GM19351 (cell line): ENCODE data around the gene PLAGL2.
"Not testable (repeated sequence)": the region's sequence is repeated elsewhere in the genome, so short reads cannot be mapped to it uniquely, and the experiment has no call there.

Experiments used
- ATAC-seq: cut with Tn5 transposase; IDR thresholded peaks from one replicate; pipeline ENCODE4 v1.9.1; 2021; ENCODE audit warnings: mild to moderate bottlenecking, moderate library complexity; ENCODE audit not compliant: unreplicated experiment

Gene PLAGL2

GRCh38 chr20:32207626-32208498, at the start of gene PLAGL2, which contains the start of gene POFUT1:
TSS of gene PLAGL2 (minus strand) at chr20:32207743. CDS start at chr20:32202178, 5,565 bp downstream.
TSS of gene POFUT1 (plus strand) at chr20:32207880. CDS start at chr20:32207942, 62 bp downstream.
- peak; percentile 93 for ATAC-seq

GRCh38 chr20:32252189-32252588, 44.6 kb upstream of the PLAGL2 start:
- ATAC-seq, result no peak

GRCh38 chr20:32251470-32251869, 43.9 kb upstream of the PLAGL2 start:
- ATAC-seq, result no peak

GRCh38 chr20:32249030-32249738, 41.6 kb upstream of the PLAGL2 start:
- ATAC-seq, result no peak

- no peak for ATAC-seq
Measured at GRCh38 chr20:32248043-32248442, 40.5 kb upstream of the PLAGL2 start.

- not testable (repeated sequence) for ATAC-seq
Measured at GRCh38 chr20:32246208-32246607, 38.7 kb upstream of the PLAGL2 start.

GRCh38 chr20:32244959-32245358, 37.4 kb upstream of the PLAGL2 start:
- no peak for ATAC-seq

GRCh38 chr20:32244150-32244823, 36.7 kb upstream of the PLAGL2 start:
- no peak for ATAC-seq

- ATAC-seq, result no peak
Measured at GRCh38 chr20:32241807-32242206, 34.3 kb upstream of the PLAGL2 start.

- no peak for ATAC-seq
Measured at GRCh38 chr20:32240205-32240604, 32.7 kb upstream of the PLAGL2 start.

- no peak for ATAC-seq
Measured at GRCh38 chr20:32238483-32239425, 31.2 kb upstream of the PLAGL2 start.

- ATAC-seq, result no peak
Measured at GRCh38 chr20:32237419-32237818, 29.9 kb upstream of the PLAGL2 start.

GRCh38 chr20:32236819-32237218, 29.3 kb upstream of the PLAGL2 start:
- ATAC-seq, result no peak

GRCh38 chr20:32236048-32236533, 28.5 kb upstream of the PLAGL2 start:
- no peak for ATAC-seq

- no peak for ATAC-seq
Measured at GRCh38 chr20:32235331-32236047, 27.9 kb upstream of the PLAGL2 start.

GRCh38 chr20:32234135-32234808, 26.7 kb upstream of the PLAGL2 start:
- no peak for ATAC-seq

- no peak for ATAC-seq
Measured at GRCh38 chr20:32233286-32233685, 25.7 kb upstream of the PLAGL2 start.

- no peak for ATAC-seq
Measured at GRCh38 chr20:32232326-32232886, 24.9 kb upstream of the PLAGL2 start.

- no peak for ATAC-seq
Measured at GRCh38 chr20:32231847-32232246, 24.3 kb upstream of the PLAGL2 start.
